ENCODE results near the gene MRPL12. TPM values are rescaled to one million over a fixed set of nuclear protein-coding genes. Genes with fewer than 3 reads are reported as not detected.

The MRPL12 gene
- total RNA-seq, 1 donor from 2014 or later = 106 TPM

GRCh38 chr17:81696218-81696941, 6.8 kb upstream of the MRPL12 start:
- no peak for TF ChIP-seq CTCF (conservative IDR thresholded peaks at IDR 0.05)
- Mint-ChIP-seq H3K4me3 (no peak overlapping the region), H3K4me1 (no peaks in the 10 kb centered on the region), H3K9me3 (no peaks in the 10 kb centered on the region), H3K36me3 (ENCODE audit: low read depth) (peaks cover 10% of the 10 kb centered on the region), H3K27ac (ENCODE audit: unreplicated experiment) (no peak overlapping the region), H3K27me3 (ENCODE audit: low read depth) (no peaks in the 10 kb centered on the region)
- DNase-seq (ENCODE audit: low read depth, low spot score) = no peak

DNA sequence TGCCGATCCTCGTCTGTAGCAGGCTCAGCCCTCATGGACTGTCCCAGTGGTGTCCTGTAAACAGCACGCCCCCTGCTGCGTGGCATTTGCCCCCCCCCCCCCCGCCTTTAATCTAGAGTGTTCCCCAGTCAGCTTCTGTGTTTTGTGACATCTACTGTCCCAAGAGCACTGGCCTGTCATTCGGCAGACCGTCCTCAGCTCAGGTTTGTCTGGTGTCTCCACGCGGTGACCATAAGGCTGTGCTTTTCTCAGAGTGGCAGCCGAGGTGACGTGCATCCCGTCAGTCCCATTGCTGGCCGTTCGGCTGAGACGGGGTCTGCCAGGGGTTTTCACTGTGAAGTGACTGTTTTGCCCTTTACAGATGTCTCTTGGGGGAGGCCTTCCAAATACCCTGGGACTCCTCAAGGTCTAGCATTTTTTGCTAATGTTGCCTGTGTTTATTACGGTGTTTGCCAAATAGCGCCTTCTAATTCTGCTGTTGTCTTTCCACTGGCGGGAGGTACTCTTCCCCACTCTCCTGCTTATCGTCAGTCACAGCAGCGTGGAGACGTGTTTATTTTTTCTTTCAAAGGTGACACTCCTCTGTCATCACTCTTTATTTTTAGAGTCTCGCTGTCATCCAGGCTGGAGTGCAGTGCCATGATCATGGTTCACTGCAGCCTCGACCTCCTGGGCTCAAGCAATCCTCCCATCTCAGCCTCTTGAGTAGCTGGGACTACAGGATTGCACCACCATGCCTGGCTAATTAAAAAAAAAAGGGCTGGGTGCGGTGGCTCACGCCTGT, 5.7 kb upstream of the MRPL12 start:
- H3K9me3 Mint-ChIP-seq = no peaks in the 10 kb centered on the region
- TF ChIP-seq CTCF (conservative IDR thresholded peaks at IDR 0.05) = no peak
- H3K4me1 Mint-ChIP-seq = peaks cover 5% of the 10 kb centered on the region
- no peak for DNase-seq (ENCODE audit: low read depth, low spot score)
- peak overlapping the region; percentile 41 for H3K4me3 Mint-ChIP-seq
- H3K27ac Mint-ChIP-seq (ENCODE audit: unreplicated experiment) = no peak overlapping the region
- no peaks in the 10 kb centered on the region for H3K27me3 Mint-ChIP-seq (ENCODE audit: low read depth)
- peaks cover 10% of the 10 kb centered on the region for H3K36me3 Mint-ChIP-seq (ENCODE audit: low read depth)

DNA sequence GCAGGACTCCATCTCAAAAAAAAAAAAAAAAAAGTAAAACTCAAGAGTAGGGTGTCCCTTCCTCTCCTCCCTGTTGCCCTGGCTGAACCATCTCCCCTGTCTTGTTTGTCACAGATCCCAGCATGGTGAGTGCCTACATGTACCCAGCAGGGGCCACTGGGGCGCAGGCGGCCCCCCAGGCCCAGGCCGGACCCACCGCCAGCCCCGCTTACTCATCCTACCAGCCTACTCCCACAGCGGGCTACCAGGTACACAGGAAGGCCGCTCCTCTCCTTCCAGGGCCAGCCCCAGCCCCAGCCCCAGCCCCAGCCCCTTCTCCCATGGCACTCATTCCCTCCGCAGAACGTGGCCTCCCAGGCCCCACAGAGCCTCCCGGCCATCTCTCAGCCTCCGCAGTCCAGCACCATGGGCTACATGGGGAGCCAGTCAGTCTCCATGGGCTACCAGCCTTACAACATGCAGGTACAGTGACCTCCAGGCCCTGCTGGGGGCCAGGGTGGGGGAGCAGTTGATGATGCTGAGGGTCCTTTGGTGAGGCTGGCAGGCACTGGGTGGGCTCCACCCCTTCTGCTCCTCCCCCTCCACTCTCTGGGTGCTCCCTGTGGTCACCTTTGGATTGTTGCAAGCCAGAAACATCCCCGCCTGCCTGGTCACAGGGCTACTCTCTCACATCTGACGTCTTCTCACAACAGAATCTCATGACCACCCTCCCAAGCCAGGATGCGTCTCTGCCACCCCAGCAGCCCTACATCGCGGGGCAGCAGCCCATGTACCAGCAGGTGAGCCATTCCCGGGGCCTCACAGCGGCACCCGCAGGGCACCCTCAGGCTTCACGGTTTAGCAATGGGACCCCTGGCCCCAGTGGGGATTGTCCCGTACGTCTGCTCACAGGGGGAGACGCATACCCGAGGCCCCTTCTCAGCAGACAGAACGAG, 2.5 kb upstream of the MRPL12 start:
- Mint-ChIP-seq H3K27ac (ENCODE audit: unreplicated experiment) (no peak overlapping the region), H3K4me3 (peak overlapping the region; percentile 68), H3K36me3 (ENCODE audit: low read depth) (peaks cover 11% of the 10 kb centered on the region), H3K27me3 (ENCODE audit: low read depth) (no peaks in the 10 kb centered on the region), H3K4me1 (peaks cover 6% of the 10 kb centered on the region), H3K9me3 (no peaks in the 10 kb centered on the region)
- TF ChIP-seq CTCF (conservative IDR thresholded peaks at IDR 0.05) = no peak
- no peak for DNase-seq (ENCODE audit: low read depth, low spot score)

- H3K27me3 Mint-ChIP-seq (ENCODE audit: low read depth) = no peaks in the 10 kb centered on the region
- peaks cover 6% of the 10 kb centered on the region for H3K4me1 Mint-ChIP-seq
- peaks cover 16% of the 10 kb centered on the region for H3K36me3 Mint-ChIP-seq (ENCODE audit: low read depth)
- TF ChIP-seq CTCF (conservative IDR thresholded peaks at IDR 0.05) = no peak
- peak overlapping the region; percentile 96 for H3K4me3 Mint-ChIP-seq
- DNase-seq (ENCODE audit: low read depth, low spot score) = no peak
- no peaks in the 10 kb centered on the region for H3K9me3 Mint-ChIP-seq
- no peak overlapping the region for H3K27ac Mint-ChIP-seq (ENCODE audit: unreplicated experiment)
These were observed 1.7 kb upstream of the MRPL12 start for GRCh38 chr17:81701288-81702071.
